Calu3 (cell line): Measurements from ENCODE around the gene MAJIN. TPM values are rescaled to one million over a fixed set of nuclear protein-coding genes. Genes with fewer than 3 reads are reported as not detected.
A peak's percentile ranks its signal among the peaks of the same experiment; 100 is the strongest.

Experiments used
- BruUV-seq: library from RNA; stranded (reverse); fragments of 400-500 nt; replicated peaks from 2 replicates; lab custom pipeline; 2021; lab: Mats Ljungman, UMichigan
- CTCF ChIA-PET: fragments of 300-600 bp; sonication (Branson Sonifier 250); formaldehyde crosslinking; loops from one replicate; lab custom pipeline; 2022; ENCODE audit warnings: antibody characterized with exemption; lab: Charles Lee
- DNase-seq: peaks from one replicate; pipeline ENCODE4 v3.0.0; 2022
- H3K27ac Mint-ChIP-seq: one replicate; pipeline ENCODE4 v1.8.0; 2022; ENCODE audit warnings: mixed read lengths; ENCODE audit not compliant: unreplicated experiment
- H3K27me3 Mint-ChIP-seq: one replicate; pipeline ENCODE4 v1.8.0; 2022; ENCODE audit warnings: mixed read lengths; ENCODE audit not compliant: unreplicated experiment
- H3K36me3 Mint-ChIP-seq: one replicate; pipeline ENCODE4 v1.8.0; 2022; ENCODE audit warnings: mild to moderate bottlenecking, moderate library complexity, mixed read lengths; ENCODE audit not compliant: insufficient read depth, unreplicated experiment
- H3K4me1 Mint-ChIP-seq: one replicate; pipeline ENCODE4 v1.8.0; 2022; ENCODE audit warnings: mild to moderate bottlenecking, low read depth, mixed read lengths; ENCODE audit not compliant: unreplicated experiment
- H3K4me3 Mint-ChIP-seq: one replicate; pipeline ENCODE4 v1.8.0; 2022; ENCODE audit warnings: mild to moderate bottlenecking, low read depth, moderate library complexity, mixed read lengths; ENCODE audit not compliant: unreplicated experiment
- H3K9me3 Mint-ChIP-seq: one replicate; pipeline ENCODE4 v1.8.0; 2022; ENCODE audit warnings: low read depth, mixed read lengths; ENCODE audit not compliant: unreplicated experiment
- CTCF ChIP-seq: fragments of 200-600 bp; IDR thresholded peaks from one replicate; pipeline ENCODE4 v1.8.0; 2022; ENCODE audit warnings: antibody characterized with exemption; ENCODE audit not compliant: unreplicated experiment
- intact Hi-C: fragments of 100-400 bp; cut with micrococcal nuclease; formaldehyde crosslinking; loops from one replicate; pipeline ENCODE4 v1.10.0; 2022; ENCODE audit not compliant: unreplicated experiment
- total RNA-seq: library from RNA; stranded (reverse); gene quantifications from 2 replicates; pipeline ENCODE4 v1.2.3, GENCODE V29; 2022

MAJIN gene
- total RNA-seq, 1 experiment from 2014 or later, result not detected

- H3K4me1 Mint-ChIP-seq, result peaks cover 13% of the 10 kb centered on the region
- H3K27ac Mint-ChIP-seq, result no peak overlapping the region
- H3K9me3 Mint-ChIP-seq, result no peaks in the 10 kb centered on the region
- H3K4me3 Mint-ChIP-seq, result no peak overlapping the region
- CTCF ChIA-PET, result no interaction called here
- peaks cover 6% of the 10 kb centered on the region for H3K36me3 Mint-ChIP-seq
- DNase-seq, result no peak
- no TSS peak for BruUV-seq
- no peak for TF ChIP-seq CTCF
- intact Hi-C loops, result no loop called here
- no peaks in the 10 kb centered on the region for H3K27me3 Mint-ChIP-seq
Measured at GRCh38 chr11:65002706-65003105, 30.8 kb upstream of the MAJIN start.

- no peak overlapping the region for H3K4me3 Mint-ChIP-seq
- no peak for TF ChIP-seq CTCF
- CTCF ChIA-PET, result interaction anchor here (1.5 kb wide), 2 partner anchors 8 to 14 kb away, joined by 3 to 5 read pairs; partner anchors contain the start of gene ARL2
- peaks cover 28% of the 10 kb centered on the region for H3K4me1 Mint-ChIP-seq
- H3K27me3 Mint-ChIP-seq, result no peaks in the 10 kb centered on the region
- BruUV-seq, result no TSS peak
- peaks cover 12% of the 10 kb centered on the region for H3K36me3 Mint-ChIP-seq
- DNase-seq, result no peak
- intact Hi-C loops, result loop anchor here (5.0 kb wide), 2 partner anchors 82 to 152 kb away; partner anchors contain the start of gene ATG2A
- no peaks in the 10 kb centered on the region for H3K9me3 Mint-ChIP-seq
- H3K27ac Mint-ChIP-seq, result peak overlapping the region; percentile 44
Measured at GRCh38 chr11:64999478-64999877, 27.6 kb upstream of the MAJIN start.

- no peak for TF ChIP-seq CTCF
- peak overlapping the region; percentile 76 for H3K27ac Mint-ChIP-seq
- DNase-seq, result peak; percentile 44
- H3K4me3 Mint-ChIP-seq, result peak overlapping the region; percentile 36
- H3K36me3 Mint-ChIP-seq, result peaks cover 12% of the 10 kb centered on the region
- H3K27me3 Mint-ChIP-seq, result no peaks in the 10 kb centered on the region
- H3K9me3 Mint-ChIP-seq, result no peaks in the 10 kb centered on the region
- peaks cover 28% of the 10 kb centered on the region for H3K4me1 Mint-ChIP-seq
- intact Hi-C loops, result loop anchor here (5.0 kb wide), 2 partner anchors 82 to 152 kb away; partner anchors contain the start of gene ATG2A
- BruUV-seq, result no TSS peak
- CTCF ChIA-PET, result interaction anchor here (1.5 kb wide), 2 partner anchors 8 to 15 kb away, joined by 3 to 5 read pairs; partner anchors contain the start of gene ARL2
Measured at GRCh38 chr11:64998690-64999431, 27.0 kb upstream of the MAJIN start.

- Mint-ChIP-seq H3K4me3 (peak overlapping the region; percentile 36), H3K9me3 (no peaks in the 10 kb centered on the region), H3K27me3 (no peaks in the 10 kb centered on the region), H3K4me1 (peaks cover 28% of the 10 kb centered on the region), H3K27ac (peak overlapping the region; percentile 76), H3K36me3 (peaks cover 12% of the 10 kb centered on the region)
- CTCF ChIA-PET, result interaction anchor here (1.5 kb wide), 2 partner anchors 9 to 16 kb away, joined by 3 to 5 read pairs; partner anchors contain the start of gene ARL2
- BruUV-seq, result no TSS peak
- no peak for TF ChIP-seq CTCF
- DNase-seq, result no peak
- intact Hi-C loops, result loop anchor here (5.0 kb wide), 2 partner anchors 81 to 151 kb away; partner anchors contain the start of gene ATG2A
Measured at GRCh38 chr11:64998141-64998540, 26.2 kb upstream of the MAJIN start.
